A549 (cell line): Measurements from ENCODE around the gene FADS1. TPM values are rescaled to one million over a fixed set of nuclear protein-coding genes. Genes with fewer than 3 reads are reported as not detected.
A peak's percentile ranks its signal among the peaks of the same experiment; 100 is the strongest.

Experiments
- ATAC-seq, 2 experiments: fragments of 200-7000 bp in 1 of 2; fragments of >200 bp in 1 of 2; cut with Nextera tagmentation in 1 of 2; cut with Tn5 transposase in 1 of 2; 3 replicates each; pipeline versions ENCODE4 v1.8.0 to v1.9.1; 2018 to 2020; ENCODE audit warnings: mild to moderate bottlenecking in 1 of 2, moderate library complexity in 1 of 2
- CTCF ChIA-PET: fragments of 300-600 bp; sonication (Branson Sonifier 250); formaldehyde crosslinking; extraction: SDS; loops from one replicate; lab custom pipeline; 2021; ENCODE audit warnings: antibody characterized with exemption, inconsistent platforms; lab: Yijun Ruan, JAX
- POLR2A ChIA-PET: fragments of 350-600 bp; formaldehyde crosslinking; extraction: SDS; loops from one replicate; lab custom pipeline; 2021; ENCODE audit warnings: antibody characterized with exemption, inconsistent platforms; lab: Yijun Ruan, JAX
- DNase-seq, 2 experiments: peaks; one replicate each; pipeline versions ENCODE4 v3.0.0 to v3.0.0-alpha.2; 2011 to 2016; ENCODE audit warnings: low read depth in 1 of 2, low spot score in 1 of 2
- FAIRE-seq: peaks from 2 replicates; lab custom pipeline; 2011; peaks lifted over from hg19 to GRCh38; lab: Jason Lieb, UNC
- H3K27ac ChIP-seq, 2 experiments: fragments of >200 bp; sonication (Bioruptor Twin); formaldehyde crosslinking; 3 replicates each; pipeline ENCODE4 v1.5.1; 2016 to 2017
- H3K4me1 ChIP-seq: fragments of >200 bp; sonication (Bioruptor Twin); formaldehyde crosslinking; 3 replicates; pipeline ENCODE4 v1.6.1; 2016
- H3K4me2 ChIP-seq: fragments of >200 bp; sonication (Bioruptor Twin); formaldehyde crosslinking; 3 replicates; pipeline ENCODE4 v1.6.1; 2016
- H3K4me3 ChIP-seq: fragments of >200 bp; sonication (Bioruptor Twin); formaldehyde crosslinking; 3 replicates; pipeline ENCODE4 v1.5.1; 2016
- H3K9me3 ChIP-seq: fragments of >200 bp; sonication (Bioruptor Twin); formaldehyde crosslinking; 3 replicates; pipeline ENCODE4 v1.6.1; 2016
- ATOH8 ChIP-seq: fragments of 250-450 bp; sonication (Bioruptor Pico); IDR thresholded peaks from 2 replicates; pipeline ENCODE4 v1.5.0; 2020; ENCODE audit warnings: low read depth, mild to moderate bottlenecking, moderate library complexity
- CHD4 ChIP-seq: fragments of 200-600 bp; sonication (generic); IDR thresholded peaks from 2 replicates; pipeline ENCODE4 v1.6.1; 2016; ENCODE audit warnings: antibody characterized with exemption, mild to moderate bottlenecking, borderline replicate concordance
- E2F6 ChIP-seq: IDR thresholded peaks from 2 replicates; pipeline ENCODE4 v1.6.1; 2012; ENCODE audit warnings: low read depth, borderline replicate concordance
- EP300 ChIP-seq, 2 experiments: fragments of >200 bp; sonication (Bioruptor Twin); formaldehyde crosslinking; IDR thresholded peaks; 2 replicates in 1 of 2; 3 replicates in 1 of 2; pipeline ENCODE4 v1.6.1; 2016 to 2017
- FOSB ChIP-seq: fragments of 250-450 bp; sonication (Bioruptor Pico); IDR thresholded peaks from 2 replicates; pipeline ENCODE4 v1.5.0; 2020; ENCODE audit warnings: mild to moderate bottlenecking, moderate library complexity
- HDAC2 ChIP-seq: fragments of 200-600 bp; sonication (generic); IDR thresholded peaks from 2 replicates; pipeline ENCODE4 v1.6.1; 2016
- HEYL ChIP-seq: fragments of 250-450 bp; sonication (Bioruptor Pico); IDR thresholded peaks from 2 replicates; pipeline ENCODE4 v1.8.0; 2021; ENCODE audit warnings: mild to moderate bottlenecking, moderate library complexity
- HOXB5 ChIP-seq: fragments of 250-450 bp; sonication (Bioruptor Pico); IDR thresholded peaks from 2 replicates; pipeline ENCODE4 v1.5.0; 2020; ENCODE audit warnings: mild to moderate bottlenecking, moderate library complexity
- JUN ChIP-seq, 2 experiments: fragments of >200 bp; sonication (Bioruptor Twin); formaldehyde crosslinking; IDR thresholded peaks; 2 replicates in 1 of 2; 3 replicates in 1 of 2; pipeline ENCODE4 v1.6.1; 2016 to 2017
- MAFK ChIP-seq: fragments of 450-650 bp; IDR thresholded peaks from 2 replicates; pipeline ENCODE4 v1.6.1; 2014; ENCODE audit not compliant: partially characterized antibody
- MAX ChIP-seq: IDR thresholded peaks from 2 replicates; pipeline ENCODE4 v1.6.1; 2012
- MAZ ChIP-seq: fragments of 150-350 bp; IDR thresholded peaks from 2 replicates; pipeline ENCODE4 v1.6.1; 2014; ENCODE audit warnings: antibody characterized with exemption, low read depth, low read length, borderline replicate concordance
- MYC ChIP-seq: IDR thresholded peaks from 2 replicates; pipeline ENCODE4 v1.6.1; 2012; ENCODE audit warnings: mild to moderate bottlenecking, inconsistent platforms, low read length, improper control_type of control experiment, borderline replicate concordance
- PHF8 ChIP-seq: fragments of 200-600 bp; sonication (generic); IDR thresholded peaks from 2 replicates; pipeline ENCODE4 v1.6.1; 2016; ENCODE audit warnings: low read depth, mild to moderate bottlenecking, antibody characterized with exemption, moderate library complexity, borderline replicate concordance
- POLR2A ChIP-seq: IDR thresholded peaks from 2 replicates; pipeline ENCODE4 v1.6.1; 2012; ENCODE audit warnings: mild to moderate bottlenecking, low read length
- RAD21 ChIP-seq, 2 experiments: fragments of >200 bp in 1 of 2; sonication (Bioruptor Twin) in 1 of 2; formaldehyde crosslinking in 1 of 2; IDR thresholded peaks in 1 of 2; conservative IDR thresholded peaks in 1 of 2; 2 replicates in 1 of 2; 3 replicates in 1 of 2; pipeline ENCODE4 v1.6.1; 2012 to 2018; ENCODE audit warnings: inconsistent platforms in 1 of 2
- RARB ChIP-seq: fragments of 250-450 bp; sonication (Bioruptor Pico); IDR thresholded peaks from 2 replicates; pipeline ENCODE4 v1.8.0; 2021; ENCODE audit warnings: mild to moderate bottlenecking, moderate library complexity
- SMC3 ChIP-seq: fragments of >200 bp; sonication (Bioruptor Twin); formaldehyde crosslinking; IDR thresholded peaks from 3 replicates; pipeline ENCODE4 v1.6.1; 2018; ENCODE audit warnings: inconsistent platforms
- TFCP2L1 ChIP-seq: fragments of 250-450 bp; sonication (Bioruptor Pico); IDR thresholded peaks from 2 replicates; pipeline ENCODE4 v1.5.0; 2021; ENCODE audit warnings: mild to moderate bottlenecking
- TP53 ChIP-seq: fragments of 250-450 bp; sonication (Bioruptor Pico); IDR thresholded peaks from 2 replicates; pipeline ENCODE4 v1.5.0; 2021; ENCODE audit warnings: mild to moderate bottlenecking, moderate library complexity
- WGBS: methylation state at CpG from one replicate; pipeline ENCODE4 v1.1.6; 2017; ENCODE audit errors: missing lambda C conversion rate; 5-methylcytosine and 5-hydroxymethylcytosine counted together
- polyA plus RNA-seq, 4 experiments: library from polyadenylated mRNA; depleted of rRNA in 3 of 4; stranded (reverse); fragments of >200 nt; fragmentation: RNase III in 1 of 4; extraction: RNeasy Plus Mini Kit Qiagen cat#74134 plus additional on column Dnase treatment in 1 of 4; gene quantifications; 2 replicates in 3 of 4; 3 replicates in 1 of 4; pipeline ENCODE4 v1.2.3, GENCODE V29; 2011 to 2017
- TF ChIP-seq, protein P1 (sequence below): IDR thresholded peaks from 2 replicates; pipeline ENCODE4 v1.6.1; 2012
- TF ChIP-seq, protein P2 (sequence below): fragments of >200 bp; sonication (Bioruptor Twin); formaldehyde crosslinking; IDR thresholded peaks from 2 replicates; pipeline ENCODE4 v1.6.1; 2016
- TF ChIP-seq, protein P3 (sequence below): fragments of >200 bp; sonication (Bioruptor Twin); formaldehyde crosslinking; IDR thresholded peaks from 3 replicates; pipeline ENCODE4 v1.5.1; 2016
- TF ChIP-seq, protein P4 (sequence below): fragments of 150-350 bp; IDR thresholded peaks from 2 replicates; pipeline ENCODE4 v1.6.1; 2014; ENCODE audit warnings: low read depth, mild to moderate bottlenecking, low read length
- TF ChIP-seq, protein P5 (sequence below): fragments of >200 bp; sonication (Bioruptor Twin); formaldehyde crosslinking; IDR thresholded peaks from 3 replicates; pipeline ENCODE4 v1.6.1; 2016

FADS1 gene
- polyA plus RNA-seq, 2 of the 4 experiments (the other 2 are of a cell fraction) = 163 to 205 TPM

GRCh38 chr11:61827571-61828378 lies 11.0 kb upstream of the FADS1 start, which contains the start of gene FADS2:
TSS of gene FADS2 (plus strand) at chr11:61828300. CDS start at chr11:61828391, 91 bp downstream.
- TF ChIP-seq, protein P1, sequence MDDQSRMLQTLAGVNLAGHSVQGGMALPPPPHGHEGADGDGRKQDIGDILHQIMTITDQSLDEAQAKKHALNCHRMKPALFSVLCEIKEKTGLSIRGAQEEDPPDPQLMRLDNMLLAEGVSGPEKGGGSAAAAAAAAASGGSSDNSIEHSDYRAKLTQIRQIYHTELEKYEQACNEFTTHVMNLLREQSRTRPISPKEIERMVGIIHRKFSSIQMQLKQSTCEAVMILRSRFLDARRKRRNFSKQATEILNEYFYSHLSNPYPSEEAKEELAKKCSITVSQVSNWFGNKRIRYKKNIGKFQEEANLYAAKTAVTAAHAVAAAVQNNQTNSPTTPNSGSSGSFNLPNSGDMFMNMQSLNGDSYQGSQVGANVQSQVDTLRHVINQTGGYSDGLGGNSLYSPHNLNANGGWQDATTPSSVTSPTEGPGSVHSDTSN = peak; percentile 73
- TF ChIP-seq HOXB5 (0 out of 2 replicates have a peak, but pooled peaks have one; percentile 60), RAD21 (conservative IDR thresholded peaks at IDR 0.05 in 1 of 2, IDR thresholded peaks at IDR 0.05 in 1 of 2) (peak; percentile 26 to 29; a peak in 2 of 5 replicates), HDAC2 (no peak), ATOH8 (CRISPR knock-in tag) (peak; percentile 80), EP300 (IDR thresholded peaks at IDR 0.05) (peak in 1 of 2 experiments; percentile 46; a peak in 1 of 5 replicates), POLR2A (peak; percentile 98), FOSB (no peak), HEYL (no peak), MAFK (no peak), TP53 (CRISPR knock-in tag) (peak; percentile 68; the same call in 1 of the 2 replicates), PHF8 (peak; percentile 2; the same call in 1 of the 2 replicates), MAZ (peak; percentile 8; the same call in 1 of the 2 replicates), MYC (no peak), JUN (IDR thresholded peaks at IDR 0.05) (peak; percentile 59 to 85; a peak in 4 of 5 replicates), CHD4 (no peak), MAX (peak; percentile 85), TFCP2L1 (CRISPR knock-in tag) (peak; percentile 86), RARB (CRISPR knock-in tag) (0 out of 2 replicates have a peak, but pooled peaks have one; percentile 40), E2F6 (peak; percentile 88), SMC3 (0 out of 3 replicates have a peak, but pooled peaks have one; percentile 21)
- TF ChIP-seq, protein P2, sequence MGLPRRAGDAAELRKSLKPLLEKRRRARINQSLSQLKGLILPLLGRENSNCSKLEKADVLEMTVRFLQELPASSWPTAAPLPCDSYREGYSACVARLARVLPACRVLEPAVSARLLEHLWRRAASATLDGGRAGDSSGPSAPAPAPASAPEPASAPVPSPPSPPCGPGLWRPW = no peak
- TF ChIP-seq, protein P3, sequence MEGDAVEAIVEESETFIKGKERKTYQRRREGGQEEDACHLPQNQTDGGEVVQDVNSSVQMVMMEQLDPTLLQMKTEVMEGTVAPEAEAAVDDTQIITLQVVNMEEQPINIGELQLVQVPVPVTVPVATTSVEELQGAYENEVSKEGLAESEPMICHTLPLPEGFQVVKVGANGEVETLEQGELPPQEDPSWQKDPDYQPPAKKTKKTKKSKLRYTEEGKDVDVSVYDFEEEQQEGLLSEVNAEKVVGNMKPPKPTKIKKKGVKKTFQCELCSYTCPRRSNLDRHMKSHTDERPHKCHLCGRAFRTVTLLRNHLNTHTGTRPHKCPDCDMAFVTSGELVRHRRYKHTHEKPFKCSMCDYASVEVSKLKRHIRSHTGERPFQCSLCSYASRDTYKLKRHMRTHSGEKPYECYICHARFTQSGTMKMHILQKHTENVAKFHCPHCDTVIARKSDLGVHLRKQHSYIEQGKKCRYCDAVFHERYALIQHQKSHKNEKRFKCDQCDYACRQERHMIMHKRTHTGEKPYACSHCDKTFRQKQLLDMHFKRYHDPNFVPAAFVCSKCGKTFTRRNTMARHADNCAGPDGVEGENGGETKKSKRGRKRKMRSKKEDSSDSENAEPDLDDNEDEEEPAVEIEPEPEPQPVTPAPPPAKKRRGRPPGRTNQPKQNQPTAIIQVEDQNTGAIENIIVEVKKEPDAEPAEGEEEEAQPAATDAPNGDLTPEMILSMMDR = peak; percentile 8; the same call in 1 of the 3 replicates
- TF ChIP-seq, protein P4, sequence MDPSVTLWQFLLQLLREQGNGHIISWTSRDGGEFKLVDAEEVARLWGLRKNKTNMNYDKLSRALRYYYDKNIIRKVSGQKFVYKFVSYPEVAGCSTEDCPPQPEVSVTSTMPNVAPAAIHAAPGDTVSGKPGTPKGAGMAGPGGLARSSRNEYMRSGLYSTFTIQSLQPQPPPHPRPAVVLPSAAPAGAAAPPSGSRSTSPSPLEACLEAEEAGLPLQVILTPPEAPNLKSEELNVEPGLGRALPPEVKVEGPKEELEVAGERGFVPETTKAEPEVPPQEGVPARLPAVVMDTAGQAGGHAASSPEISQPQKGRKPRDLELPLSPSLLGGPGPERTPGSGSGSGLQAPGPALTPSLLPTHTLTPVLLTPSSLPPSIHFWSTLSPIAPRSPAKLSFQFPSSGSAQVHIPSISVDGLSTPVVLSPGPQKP = no peak
- TF ChIP-seq, protein P5, sequence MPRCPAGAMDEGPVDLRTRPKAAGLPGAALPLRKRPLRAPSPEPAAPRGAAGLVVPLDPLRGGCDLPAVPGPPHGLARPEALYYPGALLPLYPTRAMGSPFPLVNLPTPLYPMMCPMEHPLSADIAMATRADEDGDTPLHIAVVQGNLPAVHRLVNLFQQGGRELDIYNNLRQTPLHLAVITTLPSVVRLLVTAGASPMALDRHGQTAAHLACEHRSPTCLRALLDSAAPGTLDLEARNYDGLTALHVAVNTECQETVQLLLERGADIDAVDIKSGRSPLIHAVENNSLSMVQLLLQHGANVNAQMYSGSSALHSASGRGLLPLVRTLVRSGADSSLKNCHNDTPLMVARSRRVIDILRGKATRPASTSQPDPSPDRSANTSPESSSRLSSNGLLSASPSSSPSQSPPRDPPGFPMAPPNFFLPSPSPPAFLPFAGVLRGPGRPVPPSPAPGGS = peak; percentile 28; the same call in 1 of the 3 replicates
- ChIA-PET POLR2A (interaction anchor here (0.6 to 3.7 kb wide), 5 partner anchors 11 to 42 kb away, joined by 3 to 71 read pairs (median 4); partner anchors contain the start of genes FADS1, FEN1 and TMEM258), CTCF (interaction anchor here (0.9 to 5.6 kb wide), 13 partner anchors 9 to 254 kb away, joined by 3 to 51 read pairs (median 11); partner anchors contain the start of gene FADS1)
- FAIRE-seq (no peak), DNase-seq (peak; percentile 87 to 93), ATAC-seq (peak; percentile 81 to 90)
- peak within 1 kb of the TSS; percentile 96 to 100 for H3K27ac ChIP-seq
- H3K4me1 ChIP-seq = peaks cover 43% of the 10 kb centered on the region
- WGBS = 2% methylated on average over 22 of the region's 83 CpGs
- no peaks in the 10 kb centered on the region for H3K9me3 ChIP-seq
- H3K4me3 ChIP-seq = peak within 1 kb of the TSS; percentile 100
- H3K4me2 ChIP-seq = peak within 1 kb of the TSS; percentile 100
